CD4-positive, alpha-beta T cell (primary cell): Measurements from ENCODE around the gene SEC31A. TPM values are rescaled to one million over a fixed set of nuclear protein-coding genes. Genes with fewer than 3 reads are reported as not detected.

Source experiments
- ATAC-seq: fragments of 200-7000 bp; cut with Tn5 transposase; one replicate; pipeline ENCODE4 v1.10.0; 2022; ENCODE audit warnings: mild to moderate bottlenecking; ENCODE audit not compliant: poor library complexity
- CTCF ChIA-PET: fragments of 350-600 bp; sonication (Branson Sonifier 250); formaldehyde crosslinking; loops from one replicate; lab custom pipeline; 2021; ENCODE audit warnings: antibody characterized with exemption, inconsistent platforms; lab: Charles Lee
- POLR2A ChIA-PET: fragments of 350-600 bp; sonication (Branson Sonifier 250); formaldehyde crosslinking; loops from one replicate; lab custom pipeline; 2021; ENCODE audit warnings: antibody characterized with exemption, inconsistent platforms; lab: Charles Lee
- DNase-seq, 14 experiments: peaks; one replicate each; pipeline ENCODE4 v3.0.0-alpha.2; 2013 to 2020; ENCODE audit warnings: mixed read lengths in 2 of 14
- H3K27ac ChIP-seq, 2 donors: one replicate each; pipeline versions ENCODE4 v1.5.1 to v1.7.0; 2013; ENCODE audit warnings: low read length in 2 of 2, low read depth in 1 of 2, mild to moderate bottlenecking in 1 of 2
- H3K27me3 ChIP-seq, 2 experiments: 1 replicate in 1 of 2; 2 replicates in 1 of 2; pipeline versions ENCODE4 v1.6.1 to v1.7.0; 2013; ENCODE audit warnings: low read length in 2 of 2, control low read depth in 1 of 2, mild to moderate bottlenecking in 1 of 2, moderate library complexity in 1 of 2; ENCODE audit not compliant: insufficient read depth in 2 of 2, control insufficient read depth in 1 of 2
- H3K36me3 ChIP-seq: one replicate; pipeline ENCODE4 v1.6.1; 2013; ENCODE audit warnings: low read length, control low read depth; ENCODE audit not compliant: insufficient read depth
- H3K4me1 ChIP-seq: one replicate; pipeline ENCODE4 v1.6.1; 2013; ENCODE audit warnings: low read length, control low read depth; ENCODE audit not compliant: insufficient read depth
- H3K4me3 ChIP-seq: one replicate; pipeline ENCODE4 v1.5.1; 2013; ENCODE audit warnings: mild to moderate bottlenecking, low read length, moderate library complexity
- H3K9me3 ChIP-seq, 2 experiments: 1 replicate in 1 of 2; 2 replicates in 1 of 2; pipeline versions ENCODE4 v1.6.1 to v1.7.0; 2013; ENCODE audit warnings: low read length in 2 of 2, mild to moderate bottlenecking in 2 of 2, control low read depth in 1 of 2, moderate library complexity in 1 of 2; ENCODE audit not compliant: control insufficient read depth in 1 of 2, insufficient read depth in 1 of 2
- H3K27ac Mint-ChIP-seq: one replicate; pipeline ENCODE4 v1.8.0; 2020; ENCODE audit warnings: mixed read lengths
- H3K27me3 Mint-ChIP-seq: one replicate; pipeline ENCODE4 v1.8.0; 2021; ENCODE audit warnings: mixed read lengths
- H3K36me3 Mint-ChIP-seq: one replicate; pipeline ENCODE4 v1.8.0; 2021; ENCODE audit warnings: low read depth, mixed read lengths
- H3K4me1 Mint-ChIP-seq: one replicate; pipeline ENCODE4 v1.8.0; 2021; ENCODE audit warnings: low read depth, mixed read lengths
- H3K4me3 Mint-ChIP-seq: one replicate; pipeline ENCODE4 v1.8.0; 2020; ENCODE audit warnings: mild to moderate bottlenecking, mixed read lengths
- H3K9me3 Mint-ChIP-seq: one replicate; pipeline ENCODE4 v1.8.0; 2020; ENCODE audit warnings: mixed read lengths
- intact Hi-C, 2 experiments: fragments of 100-400 bp; cut with DNase I in 1 of 2; cut with micrococcal nuclease in 1 of 2; formaldehyde crosslinking; loops; one replicate each; pipeline versions ENCODE4 v1.15.1 to v1.9.0; 2023 to 2025; cut with DNase I, micrococcal nuclease
- total RNA-seq, 174 experiments: library from RNA in 2 of 174; stranded (reverse) in 2 of 174; gene quantifications; one replicate each; pipeline ENCODE4 v1.2.3 and lab custom pipeline; 2021 to 2026
- TF ChIP-seq, protein P1 (sequence below): fragments of 200-600 bp; IDR thresholded peaks from one replicate; pipeline ENCODE4 v1.8.0; 2022; ENCODE audit warnings: antibody characterized with exemption, mild to moderate bottlenecking

SEC31A gene
- total RNA-seq, 2 experiments from 2014 or later: 130 to 131 TPM

DNA sequence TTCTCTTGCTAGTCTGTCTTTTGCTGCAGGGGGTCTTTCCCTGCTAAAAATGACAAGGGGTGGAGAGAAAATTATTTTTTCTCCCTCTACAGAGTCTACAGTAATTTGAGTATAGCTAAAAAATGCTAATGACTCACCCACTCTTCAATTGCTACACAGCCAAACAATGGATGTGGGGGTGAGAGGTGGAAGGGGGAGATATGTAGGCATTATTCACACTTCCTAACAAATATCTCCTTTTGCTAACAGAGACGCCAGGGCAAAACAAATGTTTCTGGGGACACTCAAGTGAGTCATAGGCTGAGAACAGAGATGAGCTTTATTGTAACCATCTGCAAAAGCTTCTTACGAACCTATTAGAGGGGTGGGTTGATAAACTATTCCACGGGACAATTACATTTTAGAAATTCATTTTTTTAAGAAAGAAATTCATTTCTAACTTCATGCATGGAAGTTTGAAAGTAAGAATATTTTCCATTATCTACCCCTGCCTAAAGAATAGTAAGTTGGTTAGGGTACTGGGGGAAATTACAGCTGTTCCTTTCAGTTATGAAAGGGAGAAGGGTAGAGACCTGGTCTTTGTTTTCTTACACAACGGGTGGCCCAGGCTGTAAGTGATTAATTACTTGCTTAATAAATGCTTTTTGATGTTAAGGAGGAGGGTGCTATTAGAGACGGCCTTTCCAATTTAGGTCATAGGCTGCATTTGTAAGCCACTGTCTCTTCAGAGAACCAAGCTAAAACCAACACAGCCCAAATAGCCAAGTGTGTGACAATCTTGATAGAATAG, 105.1 kb downstream of the SEC31A start:
- ATAC-seq: no peak
- no peak overlapping the region for H3K27ac Mint-ChIP-seq
- POLR2A ChIA-PET: no interaction called here
- H3K36me3 ChIP-seq: no peaks in the 10 kb centered on the region
- peaks cover 4% of the 10 kb centered on the region for H3K27me3 Mint-ChIP-seq
- H3K9me3 Mint-ChIP-seq: no peaks in the 10 kb centered on the region
- intact Hi-C loops: no loop called here
- H3K9me3 ChIP-seq: no peaks in the 10 kb centered on the region
- H3K4me3 Mint-ChIP-seq: no peak overlapping the region
- CTCF ChIA-PET: no interaction called here
- no peak overlapping the region for H3K27ac ChIP-seq
- H3K36me3 Mint-ChIP-seq: no peaks in the 10 kb centered on the region
- no peaks in the 10 kb centered on the region for H3K4me1 ChIP-seq
- no peak overlapping the region for H3K4me3 ChIP-seq
- H3K27me3 ChIP-seq: peaks cover 0 to 4% of the 10 kb centered on the region in 2 experiments
- TF ChIP-seq, protein P1, sequence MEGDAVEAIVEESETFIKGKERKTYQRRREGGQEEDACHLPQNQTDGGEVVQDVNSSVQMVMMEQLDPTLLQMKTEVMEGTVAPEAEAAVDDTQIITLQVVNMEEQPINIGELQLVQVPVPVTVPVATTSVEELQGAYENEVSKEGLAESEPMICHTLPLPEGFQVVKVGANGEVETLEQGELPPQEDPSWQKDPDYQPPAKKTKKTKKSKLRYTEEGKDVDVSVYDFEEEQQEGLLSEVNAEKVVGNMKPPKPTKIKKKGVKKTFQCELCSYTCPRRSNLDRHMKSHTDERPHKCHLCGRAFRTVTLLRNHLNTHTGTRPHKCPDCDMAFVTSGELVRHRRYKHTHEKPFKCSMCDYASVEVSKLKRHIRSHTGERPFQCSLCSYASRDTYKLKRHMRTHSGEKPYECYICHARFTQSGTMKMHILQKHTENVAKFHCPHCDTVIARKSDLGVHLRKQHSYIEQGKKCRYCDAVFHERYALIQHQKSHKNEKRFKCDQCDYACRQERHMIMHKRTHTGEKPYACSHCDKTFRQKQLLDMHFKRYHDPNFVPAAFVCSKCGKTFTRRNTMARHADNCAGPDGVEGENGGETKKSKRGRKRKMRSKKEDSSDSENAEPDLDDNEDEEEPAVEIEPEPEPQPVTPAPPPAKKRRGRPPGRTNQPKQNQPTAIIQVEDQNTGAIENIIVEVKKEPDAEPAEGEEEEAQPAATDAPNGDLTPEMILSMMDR: no peak
- H3K4me1 Mint-ChIP-seq: no peaks in the 10 kb centered on the region
- no peak for DNase-seq

DNA sequence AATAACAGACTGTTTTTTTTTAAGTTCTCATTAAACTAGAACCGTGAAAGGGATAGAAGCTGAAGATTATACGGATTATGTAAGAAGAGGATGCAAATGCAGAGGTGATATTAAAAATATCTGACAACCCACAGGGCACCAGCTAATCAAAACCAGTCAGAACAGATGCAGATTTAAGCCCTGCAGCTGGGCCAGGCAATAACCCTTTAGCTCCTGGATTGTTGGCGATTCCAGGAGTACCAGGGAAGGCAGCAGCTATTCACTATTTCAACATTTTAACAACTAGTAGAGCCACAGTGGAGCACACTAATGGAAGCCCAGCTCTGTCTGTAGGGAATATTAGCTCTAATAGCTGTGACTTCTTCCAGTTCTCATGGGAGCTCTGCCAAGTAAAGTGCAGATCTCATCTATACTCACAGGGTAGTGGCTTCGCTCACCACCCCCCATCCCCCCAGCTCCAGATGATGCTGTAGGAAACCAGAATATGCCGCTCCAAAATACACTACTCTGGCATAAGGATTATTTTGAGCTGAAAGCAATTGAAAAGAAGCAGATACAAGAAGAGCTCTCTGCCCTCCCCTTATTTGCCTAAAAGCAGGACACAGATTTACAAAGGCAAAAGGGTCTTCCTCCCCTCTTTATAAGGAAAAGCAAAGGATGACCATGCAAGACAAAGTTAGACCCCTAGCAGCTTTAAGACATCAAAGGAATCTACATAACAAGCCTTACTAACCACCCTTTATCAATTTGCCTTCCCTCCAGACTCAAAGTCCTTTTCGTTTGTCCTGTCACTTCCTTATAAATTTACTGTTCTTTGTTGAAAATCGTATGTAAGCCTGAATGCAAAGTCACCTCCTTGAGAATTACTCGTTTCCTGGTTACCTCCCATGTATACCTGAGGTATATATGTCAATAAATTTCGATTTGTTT, 106.0 kb downstream of the SEC31A start:
- intact Hi-C loops: no loop called here
- no peaks in the 10 kb centered on the region for H3K36me3 Mint-ChIP-seq
- no peak for ATAC-seq
- TF ChIP-seq, protein P1: no peak
- Histone ChIP-seq H3K27ac (no peak overlapping the region), H3K4me3 (no peak overlapping the region), H3K27me3 (peaks cover 0 to 4% of the 10 kb centered on the region in 2 experiments), H3K9me3 (no peaks in the 10 kb centered on the region), H3K4me1 (no peaks in the 10 kb centered on the region), H3K36me3 (no peaks in the 10 kb centered on the region)
- H3K27ac Mint-ChIP-seq: no peak overlapping the region
- no peaks in the 10 kb centered on the region for H3K4me1 Mint-ChIP-seq
- no peak overlapping the region for H3K4me3 Mint-ChIP-seq
- no peak for DNase-seq
- ChIA-PET POLR2A (no interaction called here), CTCF (no interaction called here)
- H3K9me3 Mint-ChIP-seq: no peaks in the 10 kb centered on the region
- H3K27me3 Mint-ChIP-seq: peaks cover 4% of the 10 kb centered on the region

DNA sequence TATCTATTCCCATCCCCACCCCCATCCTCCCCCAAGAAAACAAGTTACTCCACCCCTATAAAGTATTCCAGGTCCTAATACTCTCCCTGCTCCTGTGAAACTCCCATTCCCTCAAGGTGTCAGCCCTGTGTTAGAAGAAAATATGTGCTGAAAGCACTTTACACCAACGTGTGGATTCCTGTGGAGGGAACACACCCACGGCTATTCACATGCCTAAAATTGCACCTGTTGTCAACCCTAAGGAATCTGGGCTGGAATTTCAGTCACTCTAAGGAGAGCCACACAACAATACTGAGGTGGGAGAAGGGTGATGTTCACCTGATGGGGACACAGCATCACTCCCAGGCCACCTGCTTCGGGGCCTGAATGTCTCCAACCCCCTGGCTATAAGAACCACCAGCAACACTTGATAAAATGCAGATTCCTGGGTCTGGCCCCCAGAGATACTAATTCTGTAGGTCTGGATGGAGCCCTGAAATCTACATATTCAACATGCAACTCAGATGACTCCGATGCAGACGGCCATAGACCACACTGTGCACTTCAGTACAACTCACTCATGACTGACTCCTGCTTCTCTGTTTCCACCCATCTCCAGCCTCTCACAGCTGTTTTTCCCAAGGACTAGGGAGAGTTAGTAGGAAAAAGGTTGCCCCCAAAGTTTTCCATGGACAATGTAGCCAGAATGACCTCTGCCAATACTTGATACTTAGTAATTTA, 108.2 kb downstream of the SEC31A start:
- CTCF ChIA-PET: no interaction called here
- H3K4me1 ChIP-seq: no peaks in the 10 kb centered on the region
- DNase-seq (no peak), ATAC-seq (no peak)
- no peaks in the 10 kb centered on the region for H3K9me3 Mint-ChIP-seq
- no peaks in the 10 kb centered on the region for H3K36me3 ChIP-seq
- intact Hi-C loops: no loop called here
- peaks cover 0 to 4% of the 10 kb centered on the region in 2 experiments for H3K27me3 ChIP-seq
- no peaks in the 10 kb centered on the region for H3K4me1 Mint-ChIP-seq
- TF ChIP-seq, protein P1: no peak
- no peaks in the 10 kb centered on the region for H3K36me3 Mint-ChIP-seq
- POLR2A ChIA-PET: no interaction called here
- H3K4me3 ChIP-seq: no peak overlapping the region
- H3K4me3 Mint-ChIP-seq: no peak overlapping the region
- H3K9me3 ChIP-seq: no peaks in the 10 kb centered on the region
- no peak overlapping the region for H3K27ac Mint-ChIP-seq
- H3K27me3 Mint-ChIP-seq: peaks cover 4% of the 10 kb centered on the region
- no peak overlapping the region for H3K27ac ChIP-seq
